ENCODE results near the gene SLC41A3.

The SLC41A3 gene

DNA sequence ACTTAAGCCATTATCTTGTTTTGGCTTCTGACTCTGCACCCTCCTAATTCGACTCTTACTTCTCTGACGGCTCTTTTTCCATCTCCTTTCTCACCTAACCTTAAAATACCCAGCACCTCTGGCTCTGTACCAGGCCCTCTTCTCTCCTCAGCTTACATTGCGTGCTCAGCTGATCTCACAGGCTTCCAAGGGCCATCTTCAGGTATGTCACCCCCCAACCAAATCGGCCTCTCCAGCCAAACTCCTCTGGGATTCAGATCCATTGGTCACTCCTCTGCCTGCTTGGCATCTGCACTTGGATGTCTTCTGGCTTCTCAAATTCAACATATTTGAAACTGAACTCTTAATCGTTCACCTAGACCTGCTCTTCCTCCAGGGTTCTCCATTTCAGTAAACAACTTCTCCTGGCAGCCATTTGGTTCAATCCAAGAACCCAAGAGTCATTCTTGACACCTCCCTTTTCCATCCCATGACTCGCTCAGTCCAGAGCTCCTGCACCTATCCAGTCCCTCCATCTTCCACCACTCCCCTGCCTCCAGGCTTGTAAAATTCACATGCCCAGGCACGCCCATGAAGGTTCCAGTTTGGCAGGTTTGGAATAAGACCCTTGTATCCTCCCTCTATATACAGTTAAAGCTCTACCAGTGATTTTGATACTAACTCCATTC is 35.2 kb upstream of the SLC41A3 start:
- DNase-seq: peak; percentile 59

DNA sequence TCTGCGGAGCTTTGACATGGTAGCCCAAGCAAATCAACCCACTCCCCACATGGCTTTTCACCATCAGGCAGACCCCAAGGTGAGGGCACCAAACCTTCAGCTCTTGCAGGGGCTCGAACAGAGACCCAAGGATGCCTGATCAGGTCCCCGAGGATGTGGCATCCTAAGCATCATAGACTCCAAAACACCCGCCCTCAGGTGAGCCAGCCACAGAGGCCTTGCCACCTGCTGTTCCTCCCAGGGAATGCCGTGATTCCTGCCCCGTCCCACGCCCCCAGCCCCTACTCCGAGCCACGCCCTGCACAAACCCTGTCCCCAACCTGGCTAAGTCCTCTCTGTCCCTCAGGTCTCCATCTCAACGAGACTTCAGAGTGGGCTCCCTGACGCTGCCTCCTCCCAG is 34.7 kb upstream of the SLC41A3 start:
- DNase-seq: no peak

GRCh38 chr3:126117786-126118185 is 33.9 kb upstream of the SLC41A3 start:
- no peak for DNase-seq

GRCh38 chr3:126117212-126117611 is 33.3 kb upstream of the SLC41A3 start:
- no peak for DNase-seq

- DNase-seq: no peak
These were observed 32.6 kb upstream of the SLC41A3 start for GRCh38 chr3:126116526-126116925.

- no peak for DNase-seq
These were observed 30.8 kb upstream of the SLC41A3 start for GRCh38 chr3:126114443-126115386.

GRCh38 chr3:126113733-126114442 is 30.0 kb upstream of the SLC41A3 start:
- DNase-seq: no peak

DNA sequence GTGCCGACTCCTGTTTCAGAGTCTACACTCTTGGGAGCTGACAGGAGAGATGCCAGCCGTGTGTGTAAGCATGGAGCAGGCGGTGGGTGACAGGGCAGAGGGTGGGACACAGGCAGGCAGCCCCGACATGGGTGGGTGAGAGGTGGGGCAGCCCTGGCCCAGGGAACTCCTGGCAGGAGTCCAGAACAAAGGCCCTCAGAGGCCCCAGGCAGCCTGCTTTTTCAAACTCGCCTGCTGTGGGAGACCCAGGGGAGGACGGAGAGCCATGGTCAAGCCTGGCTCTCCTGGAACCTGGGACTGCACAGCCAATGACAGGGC is 29.3 kb upstream of the SLC41A3 start:
- no peak for DNase-seq

DNA sequence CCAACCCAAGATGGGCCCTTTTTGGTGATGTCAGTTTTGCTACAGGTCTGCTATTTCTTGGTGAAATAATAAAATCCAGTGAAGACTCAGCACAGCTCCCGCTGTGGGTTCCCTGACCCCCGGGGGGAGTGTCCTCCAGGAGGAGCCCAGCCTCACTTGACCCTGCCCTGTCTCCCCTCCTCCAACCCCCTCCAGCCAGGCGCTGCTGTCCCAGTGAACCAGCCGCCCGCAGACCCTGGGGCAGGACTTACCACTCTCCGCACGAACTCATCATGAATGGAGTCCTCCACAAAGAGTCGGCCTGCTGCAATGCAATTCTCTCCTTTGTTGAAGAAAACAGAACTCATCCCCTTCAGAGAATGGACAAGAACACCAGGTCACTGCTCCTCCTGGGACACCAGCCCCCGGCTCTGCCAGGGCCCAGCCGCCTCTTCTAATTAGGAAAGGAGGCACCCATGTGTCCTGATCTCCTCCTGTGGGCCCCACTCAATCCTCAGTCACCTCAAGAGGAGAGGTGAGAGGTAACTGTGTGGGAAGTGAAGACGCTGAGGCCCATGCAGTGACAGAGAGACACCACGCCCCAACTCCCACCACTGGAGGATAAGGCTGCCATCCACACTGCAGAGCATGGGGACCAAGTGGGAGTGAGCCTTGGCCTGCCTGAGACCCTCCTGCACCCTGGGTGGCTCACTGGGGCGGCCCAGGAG is 28.8 kb upstream of the SLC41A3 start:
- DNase-seq: no peak

DNA sequence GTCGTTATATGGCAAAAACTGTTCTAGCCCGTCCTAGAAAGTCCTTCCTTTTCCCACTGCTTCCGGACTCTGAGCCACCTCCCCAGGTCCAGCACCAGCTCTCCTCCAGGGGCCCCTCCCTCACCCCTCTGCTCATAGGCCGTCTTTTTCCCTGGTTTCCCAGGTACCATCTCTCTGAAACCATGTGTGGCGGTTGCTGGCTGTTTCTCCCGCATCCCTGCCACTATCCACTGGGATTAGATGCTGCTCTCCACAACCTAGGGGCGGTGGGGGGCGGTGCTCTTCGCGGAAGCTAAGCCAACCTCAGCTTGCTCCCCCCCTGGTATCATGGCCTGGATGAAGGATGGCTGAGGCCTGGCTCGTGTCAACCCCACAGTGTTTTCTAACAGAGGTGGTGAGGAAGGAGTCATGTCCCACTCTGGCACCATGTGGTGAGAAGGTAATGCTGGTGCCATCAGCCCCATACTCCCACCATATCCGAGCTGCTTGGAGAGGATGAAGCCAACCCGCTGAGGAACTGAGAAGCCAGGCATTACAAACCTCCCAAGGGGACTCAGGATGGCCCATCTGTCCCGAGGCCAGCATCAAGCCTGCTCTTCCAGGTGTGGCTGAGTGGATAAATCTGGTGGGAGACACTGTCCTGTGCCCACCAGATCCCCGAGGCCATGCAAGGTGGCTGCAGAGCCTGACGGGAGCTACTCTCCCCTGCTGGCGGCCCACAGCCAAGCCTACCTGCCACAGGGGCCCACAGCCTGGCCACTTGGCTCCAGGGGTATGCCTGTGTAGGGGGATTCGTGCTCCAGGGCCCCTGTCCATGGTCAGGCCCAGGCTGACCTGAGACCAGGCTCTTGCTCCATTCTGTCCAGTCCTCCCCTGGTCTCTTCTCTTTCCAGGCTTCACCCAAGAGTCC is 27.9 kb upstream of the SLC41A3 start:
- DNase-seq: no peak

- no peak for DNase-seq
These were observed 27.2 kb upstream of the SLC41A3 start for GRCh38 chr3:126111126-126111551.

- DNase-seq: no peak
These were observed 26.7 kb upstream of the SLC41A3 start for GRCh38 chr3:126110431-126111125.

- DNase-seq: no peak
These were observed 25.9 kb upstream of the SLC41A3 start for GRCh38 chr3:126109880-126110235.

DNA sequence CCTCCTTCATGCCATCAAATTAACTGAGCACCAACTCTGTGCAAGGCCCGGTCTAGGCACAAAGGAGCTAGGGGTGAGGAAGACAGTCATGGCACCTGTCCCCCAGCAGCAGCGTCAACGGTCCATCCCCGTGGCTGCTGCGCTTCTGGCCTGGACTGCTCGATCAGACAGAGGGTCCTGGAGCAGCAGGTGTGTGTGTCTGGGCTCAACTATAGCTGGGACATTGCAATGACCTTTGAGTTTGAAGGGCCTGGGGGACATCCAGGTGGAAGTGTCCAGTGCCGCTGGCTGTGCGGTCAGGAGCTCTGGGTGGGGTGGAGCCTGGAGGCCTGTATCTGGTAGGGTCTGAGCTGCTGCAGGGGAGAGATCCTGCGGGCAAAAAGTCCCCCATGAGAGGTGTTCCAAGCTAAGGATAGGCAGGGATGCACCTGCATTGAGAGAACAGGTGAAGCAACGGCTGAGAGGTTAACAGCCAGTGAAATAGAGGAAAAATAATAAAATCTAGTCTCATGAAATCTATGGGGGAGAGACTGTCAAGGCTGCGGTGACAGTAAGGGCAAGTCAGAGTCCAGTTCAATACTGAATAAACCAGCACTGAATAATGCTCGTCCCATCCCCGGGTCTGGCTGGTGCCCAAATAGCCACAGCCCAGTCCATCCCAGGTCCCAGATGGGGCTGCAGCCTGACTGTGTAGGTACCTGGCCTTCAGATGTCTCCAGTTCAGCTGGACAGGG is 25.4 kb upstream of the SLC41A3 start:
- DNase-seq: no peak

GRCh38 chr3:126108676-126109050 is 24.7 kb upstream of the SLC41A3 start:
- DNase-seq: no peak

- DNase-seq: no peak
These were observed 24.2 kb upstream of the SLC41A3 start for GRCh38 chr3:126107957-126108675.

DNA sequence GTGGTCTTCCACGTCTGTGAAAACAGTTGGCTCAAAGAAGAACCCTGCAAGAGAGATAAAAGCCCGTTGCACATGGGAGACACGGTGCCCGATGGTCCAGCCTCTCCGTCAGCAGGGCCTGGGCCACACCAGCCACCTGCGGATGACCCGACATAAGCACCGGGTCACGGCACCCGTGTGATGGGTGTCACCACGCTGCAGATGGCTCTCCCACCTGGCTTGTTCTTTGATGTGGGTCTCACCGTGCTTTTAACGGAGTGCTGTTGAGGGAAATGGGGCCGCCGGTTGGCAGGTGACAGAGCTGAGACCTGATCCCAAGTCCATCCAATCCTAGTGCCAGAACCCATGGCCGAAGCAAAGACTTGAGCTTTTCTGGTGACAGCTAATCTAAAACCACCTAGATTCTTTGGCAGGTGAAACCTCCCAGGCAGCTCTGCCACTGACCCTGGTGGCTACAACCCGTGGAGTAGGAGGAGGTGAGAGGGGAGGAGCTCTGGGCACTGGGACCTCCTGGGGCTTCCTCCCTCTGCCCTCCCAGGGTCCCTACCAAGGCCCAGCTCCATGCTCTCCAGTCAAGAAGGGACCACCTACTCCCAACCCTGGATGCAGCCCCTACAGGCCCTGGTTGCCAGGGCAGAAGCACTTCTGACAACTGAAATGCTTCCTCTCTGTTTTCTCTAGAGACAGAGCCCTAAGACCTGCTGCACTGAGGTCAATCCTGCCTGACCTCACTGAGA is 23.4 kb upstream of the SLC41A3 start:
- DNase-seq: no peak

DNA sequence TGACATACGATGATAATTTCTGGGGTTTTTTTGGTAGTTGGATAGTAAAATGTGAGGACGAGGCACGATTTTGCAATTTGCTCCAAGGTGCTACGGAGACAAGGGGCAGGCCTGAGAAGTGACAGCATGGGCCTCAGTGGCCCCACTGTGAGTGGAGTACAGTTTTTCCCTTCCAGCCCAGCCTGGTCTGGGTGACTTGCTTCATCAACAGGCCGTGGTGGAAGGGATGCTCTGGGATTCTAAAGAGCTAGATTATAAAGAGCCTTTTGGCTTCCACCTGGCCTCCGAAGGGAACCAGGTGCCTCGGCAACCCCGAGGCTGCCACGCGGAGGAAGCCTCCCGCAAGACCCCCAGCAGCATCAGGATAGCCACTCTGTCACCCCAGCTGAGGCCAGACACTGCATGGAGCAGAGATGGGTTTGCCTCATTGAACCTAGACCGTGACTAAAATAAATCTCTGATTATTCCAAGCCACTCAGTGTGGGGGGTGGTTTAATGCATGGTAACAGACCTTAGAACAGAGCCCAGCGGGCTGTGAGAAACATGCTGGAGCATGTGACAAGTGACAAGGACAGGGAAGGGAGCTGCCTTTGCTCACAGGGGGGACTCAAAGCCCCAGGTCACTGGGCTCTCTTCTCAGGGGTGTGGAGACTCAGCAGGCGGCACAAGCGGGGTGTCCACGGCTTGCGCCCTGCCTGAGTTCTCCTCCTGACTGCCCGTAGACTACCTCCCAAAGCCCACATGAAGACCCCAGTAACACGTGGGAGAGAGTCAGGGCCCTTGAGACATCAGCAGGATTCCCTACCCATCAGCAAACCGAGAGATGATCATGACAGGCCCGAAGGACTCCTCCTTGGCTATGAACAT is 22.6 kb upstream of the SLC41A3 start:
- DNase-seq: no peak
